Neural cell (in vitro differentiated cells): ENCODE results near the gene GLO1. TPM values are rescaled to one million over a fixed set of nuclear protein-coding genes. Genes with fewer than 3 reads are reported as not detected.

ENCODE experiments used
- H2AFZ ChIP-seq: fragments of 200-600, 300-800 bp; sonication (generic), shearing (Covaris generic); 2 replicates; pipeline ENCODE4 v1.6.0; 2014; ENCODE audit warnings: low read depth, mild to moderate bottlenecking, antibody characterized with exemption, low read length, moderate library complexity
- H3F3A ChIP-seq: fragments of 200-600 bp; shearing (Covaris generic); 2 replicates; pipeline ENCODE4 v1.6.1; 2016; ENCODE audit warnings: mild to moderate bottlenecking, moderate library complexity, mixed read lengths, antibody characterized with exemption, low read length; ENCODE audit not compliant: insufficient read depth, poor library complexity, severe bottlenecking
- H3K27ac ChIP-seq: fragments of 200-600, 300-800 bp; sonication (generic), shearing (Covaris generic); 2 replicates; pipeline ENCODE4 v1.5.1; 2014; ENCODE audit warnings: mild to moderate bottlenecking, low read length, moderate library complexity
- H3K27me3 ChIP-seq: fragments of 300-800, 200-600 bp; sonication (generic), shearing (Covaris generic); 2 replicates; pipeline ENCODE4 v1.6.0; 2014; ENCODE audit warnings: mild to moderate bottlenecking, low read depth, low read length, moderate library complexity; ENCODE audit not compliant: insufficient read depth
- H3K36me3 ChIP-seq: fragments of 300-800, 200-600 bp; sonication (generic), shearing (Covaris generic); 2 replicates; pipeline ENCODE4 v1.5.1; 2014; ENCODE audit warnings: mild to moderate bottlenecking, antibody characterized with exemption, low read length, moderate library complexity; ENCODE audit not compliant: insufficient read depth
- H3K4me2 ChIP-seq: fragments of 300-800, 200-600 bp; sonication (generic), shearing (Covaris generic); 2 replicates; pipeline ENCODE4 v1.6.0; 2014; ENCODE audit warnings: mild to moderate bottlenecking, low read length
- H3K4me3 ChIP-seq: fragments of 300-800, 200-600 bp; sonication (generic), shearing (Covaris generic); 2 replicates; pipeline ENCODE4 v1.5.1; 2014; ENCODE audit warnings: mild to moderate bottlenecking, low read length, moderate library complexity
- H3K79me2 ChIP-seq: fragments of 200-600 bp; shearing (Covaris generic); replicated peaks from 2 replicates; pipeline ENCODE4 v1.6.0; 2014; ENCODE audit warnings: mild to moderate bottlenecking, low read length, moderate library complexity; ENCODE audit not compliant: insufficient read depth
- H3K9ac ChIP-seq: fragments of 300-800, 200-600 bp; sonication (generic), shearing (Covaris generic); 2 replicates; pipeline ENCODE4 v1.6.1; 2016; ENCODE audit warnings: mild to moderate bottlenecking, low read length, mixed read lengths
- H3K9me2 ChIP-seq: fragments of 200-600 bp; shearing (Covaris generic); 2 replicates; pipeline ENCODE4 v1.6.1; 2016; ENCODE audit warnings: mild to moderate bottlenecking, low read length, mixed read lengths; ENCODE audit not compliant: insufficient read depth
- H3K9me3 ChIP-seq: fragments of 200-600, 300-800 bp; sonication (generic), shearing (Covaris generic); 2 replicates; pipeline ENCODE4 v1.6.1; 2016; ENCODE audit warnings: mild to moderate bottlenecking, mixed run types, low read length, moderate library complexity, mixed read lengths
- H4K20me1 ChIP-seq: fragments of 200-600 bp; shearing (Covaris generic); 2 replicates; pipeline ENCODE4 v1.6.1; 2016; ENCODE audit warnings: mild to moderate bottlenecking, mixed run types; ENCODE audit not compliant: insufficient read depth
- CTCF ChIP-seq: fragments of 450-650 bp; IDR thresholded peaks from 2 replicates; pipeline ENCODE4 v1.5.1; 2014; ENCODE audit warnings: antibody characterized with exemption, mild to moderate bottlenecking, moderate library complexity; ENCODE audit not compliant: poor library complexity, severe bottlenecking
- EP300 ChIP-seq: fragments of 450-650 bp; conservative IDR thresholded peaks from 2 replicates; pipeline ENCODE4 v1.6.1; 2014; ENCODE audit warnings: antibody characterized with exemption, mild to moderate bottlenecking, moderate library complexity; ENCODE audit not compliant: poor library complexity, severe bottlenecking
- EZH2 ChIP-seq: fragments of 200-600, 300-800 bp; shearing (Covaris generic), sonication (generic); IDR thresholded peaks from 2 replicates; pipeline ENCODE4 v1.6.1; 2014; ENCODE audit warnings: antibody characterized with exemption, low read length, borderline replicate concordance, mild to moderate bottlenecking; ENCODE audit not compliant: insufficient read depth, poor library complexity, severe bottlenecking
- MXI1 ChIP-seq: fragments of 450-650 bp; conservative IDR thresholded peaks from 2 replicates; pipeline ENCODE4 v1.6.1; 2014; ENCODE audit warnings: antibody characterized with exemption, mild to moderate bottlenecking; ENCODE audit not compliant: poor library complexity, severe bottlenecking
- POLR2AphosphoS5 ChIP-seq: IDR thresholded peaks from 2 replicates; pipeline ENCODE4 v1.6.1; 2012
- RAD21 ChIP-seq: fragments of 450-650 bp; conservative IDR thresholded peaks from 2 replicates; pipeline ENCODE4 v1.6.1; 2014; ENCODE audit warnings: antibody characterized with exemption, mild to moderate bottlenecking, moderate library complexity
- REST ChIP-seq: IDR thresholded peaks from 2 replicates; pipeline ENCODE4 v1.6.1; 2012; ENCODE audit warnings: borderline replicate concordance
- SMC3 ChIP-seq: fragments of 450-650 bp; conservative IDR thresholded peaks from 2 replicates; pipeline ENCODE4 v1.6.1; 2014; ENCODE audit warnings: antibody characterized with exemption, mild to moderate bottlenecking, moderate library complexity; ENCODE audit not compliant: poor library complexity
- TAF1 ChIP-seq: IDR thresholded peaks from 2 replicates; pipeline ENCODE4 v1.6.1; 2012; ENCODE audit warnings: low read depth
- polyA plus RNA-seq: library from polyadenylated mRNA; depleted of rRNA; stranded (reverse); fragments of >200 nt; gene quantifications from 2 replicates; pipeline ENCODE4 v1.2.3, GENCODE V29; 2014

Gene GLO1
- polyA plus RNA-seq, 1 donor from 2014 or later = 94.8 TPM

GRCh38 chr6:38646166-38646878, 56.6 kb downstream of the GLO1 start:
- Histone ChIP-seq H3K4me2 (no peak overlapping the region), H3K36me3 (no peaks in the 10 kb centered on the region), H3K79me2 (peaks cover 1% of the 10 kb centered on the region), H2AFZ (no peak overlapping the region), H3K9ac (no peak overlapping the region), H3K4me3 (no peak overlapping the region), H3F3A (no peaks in the 10 kb centered on the region), H3K27me3 (no peaks in the 10 kb centered on the region), H3K9me2 (no peaks in the 10 kb centered on the region), H4K20me1 (no peaks in the 10 kb centered on the region), H3K9me3 (no peaks in the 10 kb centered on the region), H3K27ac (no peak overlapping the region)
- TF ChIP-seq POLR2AphosphoS5 = no peak

- no peak overlapping the region for H3K27ac ChIP-seq
- no peaks in the 10 kb centered on the region for H3F3A ChIP-seq
- no peaks in the 10 kb centered on the region for H3K36me3 ChIP-seq
- H3K27me3 ChIP-seq = no peaks in the 10 kb centered on the region
- no peaks in the 10 kb centered on the region for H3K9me3 ChIP-seq
- no peak overlapping the region for H3K4me2 ChIP-seq
- H2AFZ ChIP-seq = no peak overlapping the region
- H3K9ac ChIP-seq = no peak overlapping the region
- no peak for TF ChIP-seq EZH2
- TF ChIP-seq TAF1 = no peak
- TF ChIP-seq SMC3 = no peak
- TF ChIP-seq CTCF = no peak
- TF ChIP-seq EP300 = no peak
- no peak for TF ChIP-seq MXI1
- TF ChIP-seq RAD21 = no peak
- no peak for TF ChIP-seq POLR2AphosphoS5
- no peak for TF ChIP-seq REST
- H3K79me2 ChIP-seq = peaks cover 12% of the 10 kb centered on the region
- H3K9me2 ChIP-seq = no peaks in the 10 kb centered on the region
- H4K20me1 ChIP-seq = no peaks in the 10 kb centered on the region
- no peak overlapping the region for H3K4me3 ChIP-seq
These were observed 58.0 kb downstream of the GLO1 start for GRCh38 chr6:38644951-38645350.
